ENCODE results near the gene HIVEP3. TPM values are rescaled to one million over a fixed set of nuclear protein-coding genes. Genes with fewer than 3 reads are reported as not detected.

Gene HIVEP3
- total RNA-seq, 2 donors from 2014 or later, result 2.3 to 12.8 TPM

DNA sequence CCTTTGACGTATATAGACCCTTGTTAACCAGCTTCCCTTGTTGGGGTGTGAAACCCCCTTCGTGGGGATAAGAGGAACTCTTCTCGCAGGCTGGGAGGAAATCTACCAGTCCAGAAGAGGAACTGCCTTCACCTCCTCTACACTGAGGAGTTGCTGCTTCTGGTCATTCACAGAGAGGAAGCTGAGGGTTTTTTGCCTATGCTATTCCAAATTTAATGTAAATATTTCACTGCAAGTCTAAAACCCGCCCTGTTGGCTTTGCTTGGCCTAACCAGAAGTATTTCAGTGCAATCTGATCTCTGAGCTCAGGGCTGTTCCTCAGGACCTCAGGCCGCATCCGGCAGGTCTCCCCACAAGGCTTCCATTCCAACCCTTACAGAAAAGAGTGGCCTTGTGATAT, 150.1 kb downstream of the HIVEP3 start:
- Histone ChIP-seq H3K27me3 (replicated peaks; ENCODE audit: insufficient read depth) (no peaks in the 10 kb centered on the region), H3K27ac (no peak overlapping the region), H3K4me1 (ENCODE audit: control insufficient read depth in 1 of 2, low read depth in 2 of 2) (peaks cover 0 to 12% of the 10 kb centered on the region in 2 donors), H3K4me3 (no peak overlapping the region), H3K36me3 (no peaks in the 10 kb centered on the region), H3K9me3 (no peaks in the 10 kb centered on the region)
- no peak for ATAC-seq (ENCODE audit: insufficient number of reproducible peaks, low FRiP score, low read depth)
- TF ChIP-seq, protein P1, sequence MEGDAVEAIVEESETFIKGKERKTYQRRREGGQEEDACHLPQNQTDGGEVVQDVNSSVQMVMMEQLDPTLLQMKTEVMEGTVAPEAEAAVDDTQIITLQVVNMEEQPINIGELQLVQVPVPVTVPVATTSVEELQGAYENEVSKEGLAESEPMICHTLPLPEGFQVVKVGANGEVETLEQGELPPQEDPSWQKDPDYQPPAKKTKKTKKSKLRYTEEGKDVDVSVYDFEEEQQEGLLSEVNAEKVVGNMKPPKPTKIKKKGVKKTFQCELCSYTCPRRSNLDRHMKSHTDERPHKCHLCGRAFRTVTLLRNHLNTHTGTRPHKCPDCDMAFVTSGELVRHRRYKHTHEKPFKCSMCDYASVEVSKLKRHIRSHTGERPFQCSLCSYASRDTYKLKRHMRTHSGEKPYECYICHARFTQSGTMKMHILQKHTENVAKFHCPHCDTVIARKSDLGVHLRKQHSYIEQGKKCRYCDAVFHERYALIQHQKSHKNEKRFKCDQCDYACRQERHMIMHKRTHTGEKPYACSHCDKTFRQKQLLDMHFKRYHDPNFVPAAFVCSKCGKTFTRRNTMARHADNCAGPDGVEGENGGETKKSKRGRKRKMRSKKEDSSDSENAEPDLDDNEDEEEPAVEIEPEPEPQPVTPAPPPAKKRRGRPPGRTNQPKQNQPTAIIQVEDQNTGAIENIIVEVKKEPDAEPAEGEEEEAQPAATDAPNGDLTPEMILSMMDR (IDR thresholded peaks at IDR 0.05), result no peak
- no peak for DNase-seq (ENCODE audit: low spot score)

DNA sequence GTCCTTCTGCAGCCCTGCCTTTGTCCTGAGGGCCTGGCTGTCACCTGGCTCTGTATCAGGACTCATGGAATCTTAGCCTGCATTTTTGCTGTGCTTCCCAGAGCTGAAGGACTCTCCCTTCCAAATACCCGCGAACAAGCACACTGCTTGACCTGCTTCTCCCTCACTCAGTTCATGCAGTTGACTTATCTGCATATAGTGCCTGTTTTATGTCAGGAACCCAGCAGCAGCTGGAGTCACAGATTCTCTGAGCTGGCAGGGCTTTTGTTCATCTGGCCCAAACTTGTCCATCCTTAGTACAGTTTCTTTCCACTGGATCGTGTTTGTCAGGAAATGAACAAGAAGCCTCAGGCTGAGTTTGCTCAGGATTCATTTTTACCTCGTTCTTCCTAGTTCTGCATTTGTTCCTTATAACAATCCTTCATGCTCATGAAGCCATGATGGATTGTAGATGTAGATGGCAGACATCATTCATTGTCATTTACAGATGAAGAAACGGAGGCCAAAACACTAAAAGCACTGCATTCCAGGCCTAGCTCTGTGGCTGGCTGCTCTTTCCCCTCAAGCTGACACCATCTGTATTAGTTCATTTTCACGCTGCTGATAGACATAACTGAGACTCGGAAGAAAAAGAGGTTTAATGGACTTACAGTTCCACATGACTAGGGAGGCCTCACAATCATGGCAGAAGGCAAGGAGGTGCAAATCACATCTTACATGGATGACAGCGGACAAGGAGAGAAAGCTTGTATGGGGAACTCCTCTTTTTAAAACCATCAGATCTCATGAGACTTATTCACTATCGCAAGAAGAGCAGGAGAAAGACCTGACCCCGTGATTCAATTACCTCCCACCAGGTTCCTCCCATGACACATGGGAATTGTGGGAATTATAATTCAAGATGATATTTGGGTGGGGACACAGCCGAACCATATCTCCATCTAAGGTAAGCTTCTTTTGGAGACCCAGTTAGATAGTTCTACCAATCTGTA, 150.9 kb downstream of the HIVEP3 start:
- Histone ChIP-seq H3K4me3 (no peak overlapping the region), H3K9me3 (no peaks in the 10 kb centered on the region), H3K4me1 (ENCODE audit: control insufficient read depth in 1 of 2, low read depth in 2 of 2) (peaks cover 0 to 4% of the 10 kb centered on the region in 2 donors), H3K27ac (no peak overlapping the region), H3K36me3 (no peaks in the 10 kb centered on the region), H3K27me3 (replicated peaks; ENCODE audit: insufficient read depth) (no peaks in the 10 kb centered on the region)
- TF ChIP-seq, protein P1 (IDR thresholded peaks at IDR 0.05), result no peak
- no peak for DNase-seq (ENCODE audit: low spot score)
- ATAC-seq (ENCODE audit: insufficient number of reproducible peaks, low FRiP score, low read depth), result no peak

DNA sequence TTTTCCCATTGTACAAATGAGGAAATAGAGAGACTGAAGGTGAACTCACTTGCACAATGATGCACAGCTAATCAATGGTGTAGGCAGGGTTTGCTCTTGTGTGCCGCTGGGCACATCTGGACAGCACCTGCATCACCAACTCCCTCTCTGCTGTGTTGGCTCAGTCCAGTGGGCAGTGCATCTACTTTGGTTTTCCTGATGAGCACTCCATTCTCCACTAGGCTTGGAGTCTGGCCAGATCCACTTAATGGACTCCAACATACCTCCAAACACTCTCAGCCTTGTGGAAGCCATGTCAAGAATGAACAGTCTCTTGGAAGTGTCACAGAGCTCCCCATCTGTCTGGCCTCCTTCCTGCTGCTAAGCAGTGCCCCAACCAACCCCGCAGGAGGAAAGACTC, 152.2 kb downstream of the HIVEP3 start:
- DNase-seq (ENCODE audit: low spot score) (no peak), ATAC-seq (ENCODE audit: insufficient number of reproducible peaks, low FRiP score, low read depth) (no peak)
- H3K4me3 ChIP-seq, result no peak overlapping the region
- TF ChIP-seq, protein P1 (IDR thresholded peaks at IDR 0.05), result no peak
- no peaks in the 10 kb centered on the region for H3K36me3 ChIP-seq
- no peak overlapping the region for H3K27ac ChIP-seq
- H3K9me3 ChIP-seq, result no peaks in the 10 kb centered on the region
- H3K4me1 ChIP-seq (ENCODE audit: control insufficient read depth in 1 of 2, low read depth in 2 of 2), result peaks cover 0 to 4% of the 10 kb centered on the region in 2 donors
- no peaks in the 10 kb centered on the region for H3K27me3 ChIP-seq (replicated peaks; ENCODE audit: insufficient read depth)

DNA sequence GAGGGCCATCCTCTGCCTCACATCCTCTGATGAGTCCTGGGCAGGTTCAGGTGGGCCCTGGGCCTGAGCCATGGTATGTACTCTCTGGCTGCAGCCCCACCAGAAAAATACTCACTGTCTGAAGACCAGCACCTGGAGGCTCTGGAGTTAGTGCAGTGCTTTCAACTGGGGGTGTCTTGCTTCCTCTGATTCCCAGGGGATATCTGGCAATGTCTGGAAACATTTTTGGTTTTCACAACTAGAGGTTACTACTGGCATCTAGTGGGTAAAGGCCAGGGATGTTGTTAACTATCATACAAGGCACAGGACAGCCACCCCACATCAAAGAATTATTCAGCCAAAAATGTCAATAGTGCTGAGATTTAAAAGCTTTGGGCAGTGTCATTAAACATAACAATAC, 152.7 kb downstream of the HIVEP3 start:
- Histone ChIP-seq H3K27ac (no peak overlapping the region), H3K27me3 (replicated peaks; ENCODE audit: insufficient read depth) (no peaks in the 10 kb centered on the region)

DNA sequence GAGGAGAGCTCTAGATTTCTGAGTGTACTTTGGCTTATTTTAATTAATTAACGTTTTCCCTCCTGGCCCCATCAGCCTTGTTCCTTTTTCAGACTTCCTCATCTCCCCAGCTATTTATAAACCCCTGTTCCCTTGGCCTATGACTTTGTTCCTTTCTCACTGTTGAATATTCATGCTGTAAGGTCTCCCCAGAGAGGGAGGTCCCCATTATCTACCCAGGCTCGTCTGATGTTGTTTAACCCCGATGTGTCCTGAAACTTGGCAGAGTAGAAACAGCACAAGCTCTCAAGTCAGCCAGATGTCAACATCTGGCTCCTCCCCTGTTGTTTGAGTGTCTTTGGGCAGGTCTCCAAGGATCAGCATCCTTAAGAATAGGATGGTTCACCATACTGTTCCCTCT, 153.6 kb downstream of the HIVEP3 start:
- Histone ChIP-seq H3K9me3 (no peaks in the 10 kb centered on the region), H3K4me3 (no peak overlapping the region), H3K27ac (no peak overlapping the region), H3K27me3 (replicated peaks; ENCODE audit: insufficient read depth) (no peaks in the 10 kb centered on the region), H3K36me3 (no peaks in the 10 kb centered on the region), H3K4me1 (ENCODE audit: control insufficient read depth in 1 of 2, low read depth in 2 of 2) (no peaks in the 10 kb centered on the region)
- TF ChIP-seq, protein P1 (IDR thresholded peaks at IDR 0.05), result no peak
- ATAC-seq (ENCODE audit: insufficient number of reproducible peaks, low FRiP score, low read depth), result no peak
- DNase-seq (ENCODE audit: low spot score), result no peak

More for the DNA sequence above, 152.7 kb downstream of the HIVEP3 start:
- TF ChIP-seq, protein P1 (IDR thresholded peaks at IDR 0.05), result no peak
- no peaks in the 10 kb centered on the region for H3K9me3 ChIP-seq
- H3K4me1 ChIP-seq (ENCODE audit: control insufficient read depth in 1 of 2, low read depth in 2 of 2), result no peaks in the 10 kb centered on the region
- no peaks in the 10 kb centered on the region for H3K36me3 ChIP-seq
- H3K4me3 ChIP-seq, result no peak overlapping the region
- ATAC-seq (ENCODE audit: insufficient number of reproducible peaks, low FRiP score, low read depth) (no peak), DNase-seq (ENCODE audit: low spot score) (no peak)
